ENCODE measurements around the gene BCAS1. TPM values are rescaled to one million over a fixed set of nuclear protein-coding genes. Genes with fewer than 3 reads are reported as not detected.

BCAS1 gene
- total RNA-seq, 1 donor from 2014 or later: 2.1 TPM

DNA sequence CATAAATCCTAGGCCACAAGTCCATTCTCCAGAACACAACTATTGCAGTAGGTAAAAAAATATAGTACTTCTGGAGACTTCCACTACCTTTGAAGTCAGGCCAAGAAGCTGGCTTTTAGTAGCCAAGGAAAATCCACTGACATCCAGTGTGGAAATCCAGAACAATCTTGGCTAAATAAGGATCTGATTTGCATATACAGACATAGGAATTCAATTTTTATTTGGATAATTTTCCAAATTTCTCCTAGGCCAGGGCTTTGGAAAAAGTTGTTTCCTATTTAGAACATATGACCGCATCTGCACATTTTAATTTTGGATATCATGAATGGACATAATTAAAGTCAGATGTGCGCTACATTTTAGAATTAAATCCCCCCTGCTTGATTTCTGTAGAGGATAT lies 100.2 kb downstream of the BCAS1 start:
- no peaks in the 10 kb centered on the region for H3K9me3 ChIP-seq (ENCODE audit: control insufficient read depth in 3 of 3, low read length in 3 of 3)
- H3K9ac ChIP-seq (ENCODE audit: low read depth in 1 of 3, low read length in 3 of 3): no peak overlapping the region
- H3K36me3 ChIP-seq (ENCODE audit: control insufficient read depth in 3 of 3, insufficient read depth in 3 of 3, low read length in 3 of 3): no peaks in the 10 kb centered on the region
- peaks cover 0 to 2% (median 0%) of the 10 kb centered on the region in 3 donors for H3K27me3 ChIP-seq (ENCODE audit: control insufficient read depth in 3 of 3, insufficient read depth in 3 of 3, low read length in 3 of 3)
- no peaks in the 10 kb centered on the region for H3K4me1 ChIP-seq (ENCODE audit: control insufficient read depth in 3 of 3, insufficient read depth in 3 of 3, low read length in 3 of 3)
- no peak overlapping the region for H3K27ac ChIP-seq (ENCODE audit: low read depth, low read length)
- H3K4me3 ChIP-seq (ENCODE audit: low read length in 3 of 3): no peak overlapping the region

DNA sequence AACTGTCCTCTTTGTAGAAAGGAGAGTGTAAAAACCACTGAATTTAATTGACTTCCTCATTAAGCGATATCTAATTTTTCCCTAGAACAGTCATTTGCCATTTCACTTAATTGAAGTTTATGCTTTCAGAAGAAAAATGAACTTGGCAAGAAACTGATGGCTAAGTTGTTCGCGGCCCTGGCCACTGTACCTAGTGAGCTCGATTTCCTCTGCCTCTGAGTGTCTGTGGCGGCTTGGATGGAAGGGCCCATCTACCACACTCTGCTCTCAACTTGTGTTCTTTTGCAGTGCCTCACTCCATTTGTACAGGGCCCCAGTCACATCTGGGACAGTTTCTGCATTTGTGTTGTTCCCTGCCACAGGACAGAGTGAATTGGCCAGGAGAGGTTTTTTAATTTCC lies 102.9 kb downstream of the BCAS1 start:
- peaks cover 0 to 2% (median 0%) of the 10 kb centered on the region in 3 donors for H3K27me3 ChIP-seq (ENCODE audit: control insufficient read depth in 3 of 3, insufficient read depth in 3 of 3, low read length in 3 of 3)
- no peak overlapping the region for H3K9ac ChIP-seq (ENCODE audit: low read depth in 1 of 3, low read length in 3 of 3)
- no peaks in the 10 kb centered on the region for H3K4me1 ChIP-seq (ENCODE audit: control insufficient read depth in 3 of 3, insufficient read depth in 3 of 3, low read length in 3 of 3)
- H3K27ac ChIP-seq (ENCODE audit: low read depth, low read length): no peak overlapping the region
- no peaks in the 10 kb centered on the region for H3K9me3 ChIP-seq (ENCODE audit: control insufficient read depth in 3 of 3, low read length in 3 of 3)
- no peak overlapping the region for H3K4me3 ChIP-seq (ENCODE audit: low read length in 3 of 3)
- H3K36me3 ChIP-seq (ENCODE audit: control insufficient read depth in 3 of 3, insufficient read depth in 3 of 3, low read length in 3 of 3): no peaks in the 10 kb centered on the region

DNA sequence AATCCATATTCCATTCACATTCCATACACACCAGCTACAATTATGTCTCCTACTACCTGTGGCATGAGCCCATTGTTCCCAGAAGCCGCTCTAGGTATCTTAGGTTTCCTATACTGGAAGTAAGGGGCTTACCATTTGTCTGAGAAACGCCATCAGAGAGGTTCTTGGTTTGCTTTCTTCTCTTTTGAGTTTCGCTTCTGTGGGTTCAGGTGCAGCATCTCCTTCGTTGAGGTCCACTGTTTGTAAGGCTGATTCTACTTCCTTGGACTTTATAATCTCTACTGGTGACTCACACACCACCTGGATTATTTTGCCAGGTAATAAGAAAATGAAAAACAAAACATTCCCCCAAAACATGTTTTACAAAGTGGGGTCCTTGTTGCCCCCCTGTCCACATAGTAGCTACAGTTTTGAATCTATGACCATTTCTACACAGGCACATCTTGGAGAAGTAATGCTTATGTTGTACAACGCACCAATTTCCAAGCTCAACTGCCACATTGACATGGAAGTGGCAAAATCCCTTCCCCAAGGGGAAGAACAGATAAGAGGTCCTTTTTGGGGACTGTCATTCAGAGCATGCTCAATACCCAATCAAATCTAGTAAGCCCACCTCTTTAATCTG lies 103.5 kb downstream of the BCAS1 start:
- no peak overlapping the region for H3K4me3 ChIP-seq (ENCODE audit: low read length in 3 of 3)
- H3K27ac ChIP-seq (ENCODE audit: low read depth, low read length): no peak overlapping the region
- peaks cover 0 to 2% (median 0%) of the 10 kb centered on the region in 3 donors for H3K27me3 ChIP-seq (ENCODE audit: control insufficient read depth in 3 of 3, insufficient read depth in 3 of 3, low read length in 3 of 3)
- no peaks in the 10 kb centered on the region for H3K9me3 ChIP-seq (ENCODE audit: control insufficient read depth in 3 of 3, low read length in 3 of 3)
- no peak overlapping the region for H3K9ac ChIP-seq (ENCODE audit: low read depth in 1 of 3, low read length in 3 of 3)
- H3K4me1 ChIP-seq (ENCODE audit: control insufficient read depth in 3 of 3, insufficient read depth in 3 of 3, low read length in 3 of 3): no peaks in the 10 kb centered on the region
- H3K36me3 ChIP-seq (ENCODE audit: control insufficient read depth in 3 of 3, insufficient read depth in 3 of 3, low read length in 3 of 3): no peaks in the 10 kb centered on the region

DNA sequence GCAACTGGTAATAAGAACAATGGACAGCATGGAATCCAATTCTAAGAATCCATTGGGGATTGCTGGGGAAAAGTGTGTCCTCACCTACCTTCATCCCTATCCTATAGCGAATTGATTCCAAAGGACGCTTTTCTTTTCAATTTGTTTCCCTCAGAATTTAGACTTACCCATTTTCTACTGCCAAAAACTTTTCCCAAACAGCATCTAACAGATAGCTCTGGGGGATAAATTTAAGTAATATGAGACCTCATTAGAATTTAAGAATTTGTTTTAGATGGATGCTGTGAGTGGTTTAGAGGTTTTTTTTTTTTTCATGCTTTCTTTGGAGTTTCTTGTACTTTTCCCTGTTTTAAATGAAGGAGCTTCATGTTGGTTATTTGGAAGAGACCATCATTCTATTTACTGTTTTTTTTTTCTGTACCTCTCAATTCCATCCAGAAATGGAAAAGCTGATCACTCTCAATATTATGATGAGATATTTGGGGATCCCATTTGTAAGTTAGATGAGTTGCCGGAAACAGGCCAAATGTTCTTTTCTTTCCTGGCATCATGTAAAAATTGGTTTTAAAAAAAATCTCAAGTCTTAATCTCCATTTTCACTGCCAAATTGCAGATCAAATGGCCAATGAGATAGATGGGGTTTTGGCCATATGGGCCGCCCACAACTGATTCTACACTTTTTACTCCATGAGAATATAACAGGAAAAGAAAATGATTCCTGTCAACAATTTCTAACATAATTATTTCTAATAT lies 105.7 kb downstream of the BCAS1 start:
- Histone ChIP-seq H3K27ac (ENCODE audit: low read depth, low read length) (no peak overlapping the region), H3K9ac (ENCODE audit: low read depth in 1 of 3, low read length in 3 of 3) (no peak overlapping the region), H3K4me3 (ENCODE audit: low read length in 3 of 3) (no peak overlapping the region), H3K4me1 (ENCODE audit: control insufficient read depth in 3 of 3, insufficient read depth in 3 of 3, low read length in 3 of 3) (no peaks in the 10 kb centered on the region), H3K27me3 (ENCODE audit: control insufficient read depth in 3 of 3, insufficient read depth in 3 of 3, low read length in 3 of 3) (peaks cover 0 to 2% (median 0%) of the 10 kb centered on the region in 3 donors), H3K36me3 (ENCODE audit: control insufficient read depth in 3 of 3, insufficient read depth in 3 of 3, low read length in 3 of 3) (no peaks in the 10 kb centered on the region), H3K9me3 (ENCODE audit: control insufficient read depth in 3 of 3, low read length in 3 of 3) (no peaks in the 10 kb centered on the region)

DNA sequence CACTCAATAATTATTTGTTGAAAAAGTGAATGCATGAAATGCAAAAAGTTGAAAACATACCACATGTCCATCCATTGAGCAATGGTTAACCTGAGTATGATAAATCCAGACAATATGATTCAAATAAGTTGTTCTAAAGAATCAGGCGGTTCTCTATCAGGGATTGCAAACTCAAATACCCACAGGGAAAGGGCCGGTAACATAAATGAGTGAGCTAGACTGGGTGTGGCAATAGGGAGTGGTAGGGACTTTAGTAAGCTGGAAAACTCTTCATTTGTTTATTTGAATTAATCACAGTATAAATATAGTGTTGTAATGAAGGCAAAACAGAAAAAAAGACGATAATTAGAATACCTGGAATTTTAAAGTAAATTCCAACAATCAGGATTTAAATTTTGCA lies 106.3 kb downstream of the BCAS1 start:
- H3K27ac ChIP-seq (ENCODE audit: low read depth, low read length): no peak overlapping the region
- H3K4me1 ChIP-seq (ENCODE audit: control insufficient read depth in 3 of 3, insufficient read depth in 3 of 3, low read length in 3 of 3): no peaks in the 10 kb centered on the region
- H3K4me3 ChIP-seq (ENCODE audit: low read length in 3 of 3): no peak overlapping the region
- no peaks in the 10 kb centered on the region for H3K36me3 ChIP-seq (ENCODE audit: control insufficient read depth in 3 of 3, insufficient read depth in 3 of 3, low read length in 3 of 3)
- no peaks in the 10 kb centered on the region for H3K9me3 ChIP-seq (ENCODE audit: control insufficient read depth in 3 of 3, low read length in 3 of 3)
- no peak overlapping the region for H3K9ac ChIP-seq (ENCODE audit: low read depth in 1 of 3, low read length in 3 of 3)
- H3K27me3 ChIP-seq (ENCODE audit: control insufficient read depth in 3 of 3, insufficient read depth in 3 of 3, low read length in 3 of 3): peaks cover 0 to 2% (median 0%) of the 10 kb centered on the region in 3 donors

GRCh38 chr20:53963635-53964034 lies 106.8 kb downstream of the BCAS1 start:
- H3K9ac ChIP-seq (ENCODE audit: low read depth in 1 of 3, low read length in 3 of 3): no peak overlapping the region
- no peak overlapping the region for H3K4me3 ChIP-seq (ENCODE audit: low read length in 3 of 3)
- H3K27me3 ChIP-seq (ENCODE audit: control insufficient read depth in 3 of 3, insufficient read depth in 3 of 3, low read length in 3 of 3): peaks cover 0 to 2% (median 0%) of the 10 kb centered on the region in 3 donors
- no peaks in the 10 kb centered on the region for H3K36me3 ChIP-seq (ENCODE audit: control insufficient read depth in 3 of 3, insufficient read depth in 3 of 3, low read length in 3 of 3)
- no peaks in the 10 kb centered on the region for H3K4me1 ChIP-seq (ENCODE audit: control insufficient read depth in 3 of 3, insufficient read depth in 3 of 3, low read length in 3 of 3)
- no peak overlapping the region for H3K27ac ChIP-seq (ENCODE audit: low read depth, low read length)
- no peaks in the 10 kb centered on the region for H3K9me3 ChIP-seq (ENCODE audit: control insufficient read depth in 3 of 3, low read length in 3 of 3)

GRCh38 chr20:53962388-53962787 lies 108.0 kb downstream of the BCAS1 start:
- H3K4me3 ChIP-seq (ENCODE audit: low read length in 3 of 3): no peak overlapping the region
- no peaks in the 10 kb centered on the region for H3K9me3 ChIP-seq (ENCODE audit: control insufficient read depth in 3 of 3, low read length in 3 of 3)
- no peak overlapping the region for H3K9ac ChIP-seq (ENCODE audit: low read depth in 1 of 3, low read length in 3 of 3)
- no peaks in the 10 kb centered on the region for H3K4me1 ChIP-seq (ENCODE audit: control insufficient read depth in 3 of 3, insufficient read depth in 3 of 3, low read length in 3 of 3)
- H3K27ac ChIP-seq (ENCODE audit: low read depth, low read length): no peak overlapping the region
- no peaks in the 10 kb centered on the region for H3K36me3 ChIP-seq (ENCODE audit: control insufficient read depth in 3 of 3, insufficient read depth in 3 of 3, low read length in 3 of 3)
- peaks cover 0 to 2% (median 0%) of the 10 kb centered on the region in 3 donors for H3K27me3 ChIP-seq (ENCODE audit: control insufficient read depth in 3 of 3, insufficient read depth in 3 of 3, low read length in 3 of 3)

- no peaks in the 10 kb centered on the region for H3K36me3 ChIP-seq (ENCODE audit: control insufficient read depth in 3 of 3, insufficient read depth in 3 of 3, low read length in 3 of 3)
- no peak overlapping the region for H3K4me3 ChIP-seq (ENCODE audit: low read length in 3 of 3)
- no peaks in the 10 kb centered on the region for H3K9me3 ChIP-seq (ENCODE audit: control insufficient read depth in 3 of 3, low read length in 3 of 3)
- H3K4me1 ChIP-seq (ENCODE audit: control insufficient read depth in 3 of 3, insufficient read depth in 3 of 3, low read length in 3 of 3): no peaks in the 10 kb centered on the region
- H3K27ac ChIP-seq (ENCODE audit: low read depth, low read length): no peak overlapping the region
- no peaks in the 10 kb centered on the region for H3K27me3 ChIP-seq (ENCODE audit: control insufficient read depth in 3 of 3, insufficient read depth in 3 of 3, low read length in 3 of 3)
- no peak overlapping the region for H3K9ac ChIP-seq (ENCODE audit: low read depth in 1 of 3, low read length in 3 of 3)
Measured at GRCh38 chr20:53961527-53961926, 108.9 kb downstream of the BCAS1 start.

- H3K4me3 ChIP-seq (ENCODE audit: low read length in 3 of 3): no peak overlapping the region
- no peaks in the 10 kb centered on the region for H3K4me1 ChIP-seq (ENCODE audit: control insufficient read depth in 3 of 3, insufficient read depth in 3 of 3, low read length in 3 of 3)
- H3K27me3 ChIP-seq (ENCODE audit: control insufficient read depth in 3 of 3, insufficient read depth in 3 of 3, low read length in 3 of 3): no peaks in the 10 kb centered on the region
- H3K27ac ChIP-seq (ENCODE audit: low read depth, low read length): no peak overlapping the region
- H3K9ac ChIP-seq (ENCODE audit: low read depth in 1 of 3, low read length in 3 of 3): no peak overlapping the region
- H3K9me3 ChIP-seq (ENCODE audit: control insufficient read depth in 3 of 3, low read length in 3 of 3): no peaks in the 10 kb centered on the region
- H3K36me3 ChIP-seq (ENCODE audit: control insufficient read depth in 3 of 3, insufficient read depth in 3 of 3, low read length in 3 of 3): no peaks in the 10 kb centered on the region
Measured at GRCh38 chr20:53960579-53961272, 109.7 kb downstream of the BCAS1 start.
